ENCODE data around the gene LPAR5. TPM values are rescaled to one million over a fixed set of nuclear protein-coding genes. Genes with fewer than 3 reads are reported as not detected.

The LPAR5 gene
- total RNA-seq, 1 experiment from 2014 or later = 0.22 TPM

DNA sequence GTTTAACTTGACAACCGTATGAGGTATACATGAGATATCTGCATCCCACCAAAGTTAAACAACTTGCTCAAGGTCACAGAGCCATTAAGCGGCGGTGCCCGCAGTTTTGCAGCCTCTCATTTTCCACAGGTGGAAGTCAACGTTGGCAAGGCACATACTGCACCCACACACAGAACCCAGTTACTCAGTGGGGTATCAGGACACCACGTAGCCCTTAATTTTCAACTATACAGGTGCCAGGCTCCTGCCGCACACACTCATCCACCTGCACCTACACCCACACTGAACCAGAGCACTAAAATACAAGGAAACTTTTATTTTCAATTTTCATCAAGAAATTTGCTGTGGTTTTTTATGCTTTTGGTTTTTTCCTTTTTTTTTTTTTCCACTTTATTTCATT, 66.0 kb downstream of the LPAR5 start:
- no peak overlapping the region for H4K91ac ChIP-seq (ENCODE audit: insufficient read length, low read depth, low read length)
- no peak overlapping the region for H2BK120ac ChIP-seq (ENCODE audit: low read depth, low read length, poor library complexity, severe bottlenecking)
- no peak overlapping the region for H4K8ac ChIP-seq (replicated peaks; ENCODE audit: insufficient read length, low read depth, low read length)
- H3K23ac ChIP-seq (ENCODE audit: insufficient read length, low read depth, low read length) = no peak overlapping the region
- H2BK5ac ChIP-seq (ENCODE audit: insufficient read length, low read length) = no peak overlapping the region
- no peak overlapping the region for H2BK20ac ChIP-seq (ENCODE audit: low read depth, low read length, poor library complexity, severe bottlenecking)
- H3K9me3 Mint-ChIP-seq = no peaks in the 10 kb centered on the region
- H4K20me1 ChIP-seq (ENCODE audit: control insufficient read depth, insufficient read depth, insufficient read length) = no peaks in the 10 kb centered on the region
- no peaks in the 10 kb centered on the region for H3K9me3 ChIP-seq (ENCODE audit: control insufficient read depth, low read depth, low read length)
- H3K27ac Mint-ChIP-seq = peak overlapping the region in 1 of 3 experiments; percentile 51; a peak in 2 of 7 replicates
- H3K14ac ChIP-seq (ENCODE audit: insufficient read depth, low read length) = no peak overlapping the region
- peaks cover 2% of the 10 kb centered on the region; the same call in 1 of the 2 replicates for H3K4me1 ChIP-seq (ENCODE audit: insufficient read depth, low read length)
- H3K4me1 Mint-ChIP-seq = peaks cover 13 to 17% of the 10 kb centered on the region in 2 experiments
- no peak overlapping the region for H2BK12ac ChIP-seq (ENCODE audit: insufficient read length, low read depth, low read length)
- WGBS (ENCODE audit: extremely low coverage, insufficient read length, low lambda C conversion rate) = no CpG with 5 or more reads among the region's 7 CpGs
- H3K18ac ChIP-seq (ENCODE audit: insufficient read length, low read depth, low read length) = no peak overlapping the region
- peaks cover 7% of the 10 kb centered on the region; the same call in 1 of the 2 replicates for H3K79me2 ChIP-seq (ENCODE audit: insufficient read depth, low read length)
- H2AFZ ChIP-seq (ENCODE audit: low read length) = no peak overlapping the region
- DNase-seq = no peak
- H3K4ac ChIP-seq (ENCODE audit: low read depth, low read length) = no peak overlapping the region
- no peak overlapping the region for H2AK5ac ChIP-seq (ENCODE audit: insufficient read length, low read length)
- H3T11ph ChIP-seq (ENCODE audit: low read length) = no peak overlapping the region
- no peak overlapping the region for H3K9ac ChIP-seq (ENCODE audit: extremely low read depth, insufficient read length, low read length)
- TF ChIP-seq, protein P1, sequence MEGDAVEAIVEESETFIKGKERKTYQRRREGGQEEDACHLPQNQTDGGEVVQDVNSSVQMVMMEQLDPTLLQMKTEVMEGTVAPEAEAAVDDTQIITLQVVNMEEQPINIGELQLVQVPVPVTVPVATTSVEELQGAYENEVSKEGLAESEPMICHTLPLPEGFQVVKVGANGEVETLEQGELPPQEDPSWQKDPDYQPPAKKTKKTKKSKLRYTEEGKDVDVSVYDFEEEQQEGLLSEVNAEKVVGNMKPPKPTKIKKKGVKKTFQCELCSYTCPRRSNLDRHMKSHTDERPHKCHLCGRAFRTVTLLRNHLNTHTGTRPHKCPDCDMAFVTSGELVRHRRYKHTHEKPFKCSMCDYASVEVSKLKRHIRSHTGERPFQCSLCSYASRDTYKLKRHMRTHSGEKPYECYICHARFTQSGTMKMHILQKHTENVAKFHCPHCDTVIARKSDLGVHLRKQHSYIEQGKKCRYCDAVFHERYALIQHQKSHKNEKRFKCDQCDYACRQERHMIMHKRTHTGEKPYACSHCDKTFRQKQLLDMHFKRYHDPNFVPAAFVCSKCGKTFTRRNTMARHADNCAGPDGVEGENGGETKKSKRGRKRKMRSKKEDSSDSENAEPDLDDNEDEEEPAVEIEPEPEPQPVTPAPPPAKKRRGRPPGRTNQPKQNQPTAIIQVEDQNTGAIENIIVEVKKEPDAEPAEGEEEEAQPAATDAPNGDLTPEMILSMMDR (conservative IDR thresholded peaks at IDR 0.05) = no peak
- no peak overlapping the region for H3K56ac ChIP-seq (ENCODE audit: insufficient read length, low read depth, low read length)
- H3K27me3 ChIP-seq (ENCODE audit: insufficient read depth, low read length) = no peaks in the 10 kb centered on the region
- H2BK15ac ChIP-seq (ENCODE audit: low read depth, low read length) = no peak overlapping the region
- no peak overlapping the region for H4K5ac ChIP-seq (ENCODE audit: insufficient read length, low read depth, low read length)
- no peak overlapping the region for H3K27ac ChIP-seq (ENCODE audit: insufficient read length, low read depth, low read length)
- H3K23me2 ChIP-seq (ENCODE audit: insufficient read length, low read depth, low read length, poor library complexity, severe bottlenecking) = peaks cover 8% of the 10 kb centered on the region
- H3K36me3 Mint-ChIP-seq (ENCODE audit: insufficient read depth in 1 of 3, low read depth in 3 of 3) = peaks cover 57 to 90% (median 71%) of the 10 kb centered on the region in 3 experiments
- H3K27me3 Mint-ChIP-seq (ENCODE audit: low read depth) = peaks cover 1% of the 10 kb centered on the region; the same call in 1 of the 2 replicates
- no peak overlapping the region for H3K4me2 ChIP-seq (ENCODE audit: insufficient read depth, insufficient read length, low read length)
- peak overlapping the region in 1 of 2 experiments; percentile 100; a peak in 4 of 5 replicates for H3K4me3 Mint-ChIP-seq
- peaks cover 3% of the 10 kb centered on the region for H3K79me1 ChIP-seq (ENCODE audit: insufficient read depth, low read depth, low read length, poor library complexity, severe bottlenecking)

Data from H9 (cell line).